Amygdala (tissue), 56 donors: ENCODE data around the gene LITAF.

Experiments used
- DNase-seq, 56 donors: peaks; one replicate each; lab custom pipeline; 2025; lab: John Stamatoyannopoulos, UW

The LITAF gene

GRCh38 chr16:11586856-11587642, at the start of gene LITAF:
Gene LITAF (minus strand): TSS chr16:11586919. CDS start chr16:11556730, 30,189 bp downstream.
- DNase-seq: peak in 37 of 56 donors; percentile 19 to 75 (median 46)

GRCh38 chr16:11636172-11636721, 49.5 kb upstream of the LITAF start:
- no peak for DNase-seq

GRCh38 chr16:11635679-11636171, 49.0 kb upstream of the LITAF start:
- no peak for DNase-seq

- DNase-seq: no peak
Measured at GRCh38 chr16:11635113-11635652, 48.5 kb upstream of the LITAF start.

GRCh38 chr16:11634312-11634711, 47.6 kb upstream of the LITAF start:
- DNase-seq: no peak

- no peak for DNase-seq
Measured at GRCh38 chr16:11633113-11633512, 46.4 kb upstream of the LITAF start.

- DNase-seq: peak in 22 of 56 donors; percentile 5 to 62 (median 24)
Measured at GRCh38 chr16:11632455-11632939, 45.8 kb upstream of the LITAF start.

GRCh38 chr16:11631214-11631613, 44.5 kb upstream of the LITAF start:
- DNase-seq: no peak

- no peak for DNase-seq
Measured at GRCh38 chr16:11630768-11631056, 44.0 kb upstream of the LITAF start.

- no peak for DNase-seq
Measured at GRCh38 chr16:11630046-11630767, 43.5 kb upstream of the LITAF start.

GRCh38 chr16:11629071-11630030, 42.6 kb upstream of the LITAF start:
- DNase-seq: peak in 5 of 56 donors; percentile 1 to 39 (median 13)

GRCh38 chr16:11627822-11628457, 41.2 kb upstream of the LITAF start:
- no peak for DNase-seq

- no peak for DNase-seq
Measured at GRCh38 chr16:11627292-11627663, 40.6 kb upstream of the LITAF start.

- DNase-seq: no peak
Measured at GRCh38 chr16:11626657-11627291, 40.1 kb upstream of the LITAF start.

- no peak for DNase-seq
Measured at GRCh38 chr16:11625769-11626168, 39.0 kb upstream of the LITAF start.

GRCh38 chr16:11624636-11625607, 38.2 kb upstream of the LITAF start:
- DNase-seq: no peak

- no peak for DNase-seq
Measured at GRCh38 chr16:11624205-11624604, 37.5 kb upstream of the LITAF start.
